ENCODE measurements around the gene BRINP1. TPM values are rescaled to one million over a fixed set of nuclear protein-coding genes. Genes with fewer than 3 reads are reported as not detected.

BRINP1 gene
- total and polyA plus RNA-seq, 2 experiments from 2014 or later = 13.4 to 33.5 TPM

GRCh38 chr9:119154527-119154926 lies 214.7 kb downstream of the BRINP1 start (continued):
- TF ChIP-seq EZH2phosphoT487 (IDR thresholded peaks at IDR 0.05; ENCODE audit: unreplicated experiment) = no peak
- TF ChIP-seq NANOG (IDR thresholded peaks at IDR 0.05; ENCODE audit: borderline replicate concordance) = no peak
- TF ChIP-seq EZH2 (IDR thresholded peaks at IDR 0.05; ENCODE audit: low read depth, unreplicated experiment) = no peak
- TF ChIP-seq CTCF (conservative IDR thresholded peaks at IDR 0.05; ENCODE audit: low read depth in 2 of 2) = no peak
- no peak for TF ChIP-seq JUNB (IDR thresholded peaks at IDR 0.05; ENCODE audit: unreplicated experiment)
- TF ChIP-seq CREB1 (CRISPR knock-in tag; IDR thresholded peaks at IDR 0.05; ENCODE audit: low read depth) = no peak
- no peak for TF ChIP-seq ZNF114 (CRISPR knock-in tag; IDR thresholded peaks at IDR 0.05)
- no peak for TF ChIP-seq POLR2AphosphoS5 (IDR thresholded peaks at IDR 0.05; ENCODE audit: low read depth)
- no peak for TF ChIP-seq ZNF331 (CRISPR knock-in tag; IDR thresholded peaks at IDR 0.05; ENCODE audit: low read depth)
- no peak for TF ChIP-seq STAT1 (IDR thresholded peaks at IDR 0.05; ENCODE audit: unreplicated experiment)
- no peak for TF ChIP-seq ETS1 (IDR thresholded peaks at IDR 0.05)

GRCh38 chr9:119153402-119153801 lies 215.8 kb downstream of the BRINP1 start:
- peaks cover 22% of the 10 kb centered on the region for H3K4me1 Mint-ChIP-seq
- no peak overlapping the region for H3K4me3 Mint-ChIP-seq
- 0 out of 2 replicates have a peak, but pooled peaks cover 4% of the 10 kb centered on the region for H3K9me2 ChIP-seq (ENCODE audit: insufficient read depth)
- H3K36me3 Mint-ChIP-seq (ENCODE audit: low read depth) = no peaks in the 10 kb centered on the region
- H4K20me1 ChIP-seq (replicated peaks; ENCODE audit: insufficient read depth) = no peaks in the 10 kb centered on the region
- no peaks in the 10 kb centered on the region for H3K9me3 Mint-ChIP-seq
- no peaks in the 10 kb centered on the region for H3K79me2 ChIP-seq (replicated peaks; ENCODE audit: insufficient read depth)
- H3F3A ChIP-seq (replicated peaks; ENCODE audit: low read depth) = no peaks in the 10 kb centered on the region
- no peak for ATAC-seq
- H3K27ac Mint-ChIP-seq = no peak overlapping the region
- no peaks in the 10 kb centered on the region for H3K27me3 Mint-ChIP-seq (ENCODE audit: insufficient read depth, low read depth, poor library complexity)
- no peaks in the 10 kb centered on the region for H3K36me3 ChIP-seq (ENCODE audit: insufficient read depth)
- H3K27me3 ChIP-seq (ENCODE audit: insufficient read depth) = no peaks in the 10 kb centered on the region
- H3K4me1 ChIP-seq (ENCODE audit: insufficient read depth) = peaks cover 24% of the 10 kb centered on the region
- H3K4me2 ChIP-seq = no peak overlapping the region
- H2AFZ ChIP-seq = no peak overlapping the region
- H3K4me3 ChIP-seq = no peak overlapping the region
- DNase-seq (ENCODE audit: low spot score) = no peak
- no peak overlapping the region for H3K27ac ChIP-seq (ENCODE audit: low read depth)
- TF ChIP-seq POLR2AphosphoS5 (IDR thresholded peaks at IDR 0.05; ENCODE audit: low read depth) (no peak), NANOG (IDR thresholded peaks at IDR 0.05; ENCODE audit: borderline replicate concordance) (no peak), CTCF (conservative IDR thresholded peaks at IDR 0.05; ENCODE audit: low read depth in 2 of 2) (no peak), ZNF114 (CRISPR knock-in tag; IDR thresholded peaks at IDR 0.05) (no peak), ZNF331 (CRISPR knock-in tag; IDR thresholded peaks at IDR 0.05; ENCODE audit: low read depth) (no peak), EZH2phosphoT487 (IDR thresholded peaks at IDR 0.05; ENCODE audit: unreplicated experiment) (no peak), ZNF462 (CRISPR knock-in tag; IDR thresholded peaks at IDR 0.05) (no peak), JUNB (IDR thresholded peaks at IDR 0.05; ENCODE audit: unreplicated experiment) (no peak), STAT1 (IDR thresholded peaks at IDR 0.05; ENCODE audit: unreplicated experiment) (no peak), ETS1 (IDR thresholded peaks at IDR 0.05) (no peak)
